Stimulated activated CD4-positive, alpha-beta T cell treated with anti-CD3 and anti-CD28 coated beads, Interleukin-4, amount 100 ng/mL, for 24 hours (primary cell): Measurements from ENCODE around the gene ELMO1.

Source experiments
- DNase-seq: peaks from one replicate; pipeline ENCODE4 v3.0.0-alpha.2; 2020

The ELMO1 gene

DNA sequence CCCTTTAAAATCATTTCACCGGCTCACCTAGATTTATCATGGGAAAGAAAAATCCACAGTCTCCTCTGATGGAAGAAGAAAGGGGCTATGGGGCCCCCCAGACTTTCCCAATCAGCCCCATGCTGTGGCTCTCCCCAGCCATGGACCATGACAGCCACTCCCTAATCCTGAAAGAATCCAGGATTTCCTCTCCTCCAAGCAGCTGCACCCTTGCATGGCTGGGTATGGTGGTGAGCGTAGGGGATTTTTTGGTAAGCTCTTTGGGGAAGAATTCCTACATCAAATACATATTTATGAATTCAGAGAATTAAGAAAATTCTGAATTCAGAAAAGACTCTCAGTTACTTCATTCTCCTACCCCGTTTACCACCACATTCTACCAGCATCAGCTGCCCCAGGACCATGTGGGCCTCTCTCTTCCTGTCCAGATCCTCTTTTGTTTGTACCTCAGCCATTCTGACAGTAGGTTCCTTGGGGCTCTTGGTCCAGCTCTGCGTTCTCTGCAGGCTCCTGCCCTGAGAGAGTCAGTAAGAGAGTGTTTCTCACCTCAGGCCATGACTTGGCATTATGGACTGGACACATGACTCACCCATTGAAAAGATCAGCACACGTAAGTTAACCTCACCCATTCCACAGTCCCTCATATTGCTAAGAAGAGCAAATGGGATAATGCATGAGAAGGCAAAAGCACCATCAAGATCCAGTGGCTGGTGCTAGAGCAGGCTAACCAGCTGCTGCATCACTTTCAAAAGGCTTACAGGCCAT lies 337.8 kb downstream of the ELMO1 start:
- no peak for DNase-seq

DNA sequence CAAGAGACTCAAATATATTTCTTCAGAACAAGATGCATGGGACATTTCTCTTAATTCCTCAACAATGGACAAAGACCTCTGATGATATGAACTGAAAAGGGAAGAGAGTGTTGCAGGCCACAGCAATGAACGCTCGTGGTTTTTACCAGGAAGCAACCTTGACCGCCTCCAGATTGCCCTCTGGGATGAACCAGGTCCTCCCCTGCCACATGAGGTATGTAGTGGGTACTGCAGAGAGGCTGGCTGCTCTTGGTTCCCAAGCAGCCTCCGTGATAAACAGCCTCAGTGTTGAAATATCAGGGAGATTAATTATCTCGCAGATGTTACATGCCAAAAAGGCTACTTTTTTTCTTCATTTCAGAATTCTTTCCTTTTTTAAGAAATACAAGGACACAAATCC lies 338.8 kb downstream of the ELMO1 start:
- DNase-seq: no peak

DNA sequence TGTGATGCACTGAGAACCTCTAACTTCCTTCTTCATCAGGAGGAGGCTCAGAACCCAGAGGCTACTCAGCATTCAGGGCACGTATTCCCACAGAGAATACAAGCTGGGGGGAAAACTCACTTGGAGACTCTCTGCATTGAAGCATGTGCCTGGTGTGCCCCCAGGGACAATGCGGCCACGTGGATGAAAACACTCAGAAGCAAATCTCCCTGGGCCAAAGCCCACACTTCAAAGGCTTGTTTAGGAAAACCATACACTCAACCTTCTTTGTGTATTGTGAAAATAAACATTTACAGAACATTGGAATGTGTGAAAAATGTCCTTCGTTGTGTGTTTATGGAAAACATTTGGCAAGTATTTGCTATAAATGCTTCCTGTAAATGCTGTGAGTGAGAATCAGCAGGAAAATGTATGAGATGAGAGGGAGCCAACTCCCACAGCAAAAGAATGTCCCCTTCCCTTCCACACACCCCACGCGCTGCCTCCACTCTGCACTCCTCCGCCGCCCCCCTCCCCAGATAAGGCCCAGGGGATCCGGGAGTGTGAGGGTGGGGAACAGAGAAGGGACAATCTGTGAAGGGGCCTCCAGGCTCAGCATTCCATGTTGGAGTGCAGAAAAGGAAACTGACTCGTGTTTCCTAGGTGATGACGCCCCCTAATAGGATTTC lies 339.5 kb downstream of the ELMO1 start:
- no peak for DNase-seq

DNA sequence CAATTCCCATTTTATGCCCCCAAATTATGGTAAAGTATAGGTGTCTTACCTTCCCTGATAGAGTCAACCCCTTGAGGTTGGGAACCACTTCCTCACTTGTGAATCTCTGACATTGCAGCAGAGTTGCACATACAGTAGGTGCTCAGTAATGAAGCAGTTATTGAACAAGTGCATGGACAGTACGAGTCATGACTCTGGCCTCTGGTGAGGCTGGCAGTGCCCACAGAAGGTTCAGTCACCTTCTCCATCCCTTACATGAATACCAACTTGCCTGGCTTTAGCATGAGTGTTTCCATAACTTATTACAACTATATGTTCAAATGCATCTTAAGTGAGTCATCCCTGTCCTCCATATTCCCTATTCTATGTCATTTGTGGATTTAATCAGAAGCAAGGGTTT lies 340.0 kb downstream of the ELMO1 start:
- DNase-seq: no peak

DNA sequence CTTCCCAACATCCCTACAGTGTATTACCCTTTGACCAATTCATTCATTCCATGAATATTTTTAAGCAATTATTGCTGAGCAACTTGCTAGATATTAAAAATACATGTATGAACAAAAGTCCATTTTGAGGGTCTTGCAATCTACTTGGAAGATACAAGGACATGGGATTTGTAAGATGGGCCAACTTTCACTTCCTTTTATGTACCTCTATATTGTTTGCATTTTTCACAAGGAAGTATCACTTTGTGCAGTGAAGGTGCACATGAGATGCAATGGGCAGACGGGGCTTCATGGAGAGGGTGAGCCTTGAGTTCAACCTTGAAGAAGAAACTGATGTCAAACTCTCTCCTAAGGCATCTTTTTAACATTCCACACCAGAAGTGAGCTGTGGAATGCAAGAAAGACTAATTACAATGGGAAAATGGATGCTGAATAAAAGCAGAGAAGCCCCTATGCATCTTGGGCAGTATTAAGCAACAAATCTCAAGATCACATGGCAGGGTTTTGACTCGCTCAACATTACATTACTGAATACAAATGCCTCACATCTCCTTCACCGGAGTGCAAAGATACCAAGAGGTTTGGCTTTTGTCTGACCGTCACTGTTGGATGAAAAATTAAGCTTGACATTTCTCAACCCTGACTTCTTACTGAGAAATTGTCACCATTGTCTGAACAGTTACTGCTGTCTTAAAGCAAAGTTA lies 341.5 kb downstream of the ELMO1 start:
- DNase-seq: no peak

DNA sequence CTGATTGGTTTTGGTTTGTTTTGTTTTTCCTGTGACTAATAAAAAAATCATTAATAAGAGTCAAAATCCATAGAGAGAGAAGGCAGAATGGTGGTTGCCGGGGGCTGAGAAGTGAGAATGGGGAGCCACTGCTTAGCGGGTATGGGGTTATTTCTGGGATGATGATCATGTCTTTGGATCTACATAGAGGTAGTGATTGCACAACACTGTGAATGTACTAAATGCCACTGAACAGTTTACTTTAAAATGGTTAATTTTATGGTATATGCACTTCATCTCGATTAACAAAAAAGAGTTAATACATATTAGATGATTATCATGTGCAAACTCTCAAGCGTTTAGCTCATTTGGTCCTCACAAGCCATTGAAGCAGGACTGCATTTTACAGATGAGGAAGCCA lies 342.9 kb downstream of the ELMO1 start:
- no peak for DNase-seq

DNA sequence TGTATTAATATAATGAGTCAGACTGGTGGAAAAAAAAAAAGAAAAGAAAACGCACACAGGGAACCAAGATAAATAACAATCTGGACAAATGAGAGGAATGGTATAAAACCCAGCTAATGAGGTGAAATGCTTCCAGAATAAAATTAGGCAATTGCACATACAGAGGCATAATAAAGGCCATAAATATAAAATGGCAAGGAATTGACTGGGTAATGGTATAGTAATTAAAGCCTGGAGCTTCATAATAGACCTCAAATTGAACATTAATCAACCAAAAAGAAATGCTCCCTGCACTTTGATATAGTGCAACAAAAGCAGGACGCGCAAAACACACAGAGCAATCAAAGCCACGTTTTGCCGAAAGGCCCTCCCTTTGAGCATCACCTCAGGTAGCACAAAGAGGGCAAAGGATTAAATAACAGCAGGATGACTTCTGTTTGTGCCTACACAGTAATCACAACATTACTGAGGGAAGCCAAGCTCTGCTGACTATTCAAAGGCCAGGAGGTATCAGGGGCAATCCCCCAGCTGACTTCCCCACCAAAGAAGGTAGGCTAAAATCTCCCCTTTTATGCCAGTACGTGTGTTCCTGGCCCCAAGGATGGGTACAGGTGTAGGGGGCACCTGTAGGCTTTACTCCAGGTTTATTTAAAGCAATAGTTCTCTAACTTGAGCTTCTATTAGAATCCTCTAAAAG lies 343.7 kb downstream of the ELMO1 start:
- no peak for DNase-seq

DNA sequence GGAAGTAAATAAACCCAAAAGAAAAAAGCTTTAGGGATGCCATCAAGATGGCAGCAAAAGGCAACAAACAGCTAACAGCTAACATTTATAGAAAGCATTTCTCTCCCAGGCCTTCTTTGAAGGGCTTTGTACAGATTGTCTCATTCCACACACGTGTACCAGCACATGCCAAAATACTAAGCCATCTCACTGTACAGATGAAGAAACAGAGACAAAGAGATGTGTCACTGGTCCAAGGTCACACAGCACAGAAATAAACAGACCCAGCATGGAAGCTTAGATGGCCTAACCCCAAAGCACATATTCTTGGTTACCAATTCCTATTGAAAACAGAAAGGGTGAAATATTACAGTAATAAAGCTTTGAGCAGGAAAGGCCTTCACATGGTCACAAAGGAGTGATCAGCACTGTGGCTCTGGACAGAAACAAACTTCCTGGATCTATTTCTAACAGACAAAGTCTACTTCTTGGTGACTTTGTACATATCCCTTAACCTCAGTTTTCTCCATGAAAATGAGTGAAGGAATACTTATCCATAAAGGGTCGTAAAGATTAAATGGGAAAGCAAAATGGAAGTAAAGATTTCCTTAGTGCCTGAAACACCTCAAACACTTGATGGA lies 346.0 kb downstream of the ELMO1 start:
- no peak for DNase-seq

DNA sequence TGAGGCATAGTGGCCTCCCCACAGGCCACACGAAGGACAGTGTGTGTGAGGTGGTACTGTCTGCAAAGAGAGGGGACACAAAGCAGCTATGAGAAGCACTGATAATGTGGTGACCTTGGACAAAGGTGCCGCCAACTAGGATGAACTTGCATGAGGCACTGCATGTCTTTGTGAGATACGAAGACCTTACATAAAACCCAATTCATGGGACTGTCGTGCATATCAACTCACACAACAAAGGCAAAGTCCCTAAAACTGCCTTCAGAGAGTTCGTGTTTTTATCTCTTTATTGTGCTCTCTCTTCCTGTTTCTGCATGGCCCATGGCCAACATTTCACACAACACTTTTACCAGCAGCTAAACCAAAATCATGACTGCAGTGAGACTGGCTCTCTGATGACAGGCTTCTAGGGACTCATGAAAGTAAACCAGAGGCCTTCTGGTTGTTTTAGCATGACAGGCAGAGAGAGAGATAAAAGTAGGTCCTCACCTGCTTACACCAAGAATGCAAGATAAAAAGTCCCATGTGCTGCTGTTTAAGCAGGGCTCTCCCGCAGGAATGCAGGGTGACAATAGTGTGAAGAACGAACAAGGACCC lies 347.8 kb downstream of the ELMO1 start:
- DNase-seq: no peak

DNA sequence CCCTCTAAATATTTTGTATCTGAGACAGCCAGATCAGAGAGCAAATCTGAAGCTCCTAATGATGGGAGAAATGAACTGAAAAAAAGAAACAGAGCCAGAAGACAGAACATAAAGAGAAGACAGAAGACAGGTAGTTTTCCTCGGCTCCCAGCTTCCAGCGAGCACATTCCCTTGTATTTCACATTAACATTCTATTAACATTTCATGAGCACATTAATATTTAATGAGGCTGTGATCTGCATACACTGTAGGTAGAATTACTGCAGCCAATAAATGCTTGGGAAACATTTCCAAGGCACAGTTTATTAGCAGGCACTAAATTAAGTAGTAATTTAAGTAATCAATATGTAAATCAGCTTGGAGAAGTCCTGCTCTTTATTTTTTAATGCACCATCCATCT lies 349.9 kb downstream of the ELMO1 start:
- DNase-seq: no peak

DNA sequence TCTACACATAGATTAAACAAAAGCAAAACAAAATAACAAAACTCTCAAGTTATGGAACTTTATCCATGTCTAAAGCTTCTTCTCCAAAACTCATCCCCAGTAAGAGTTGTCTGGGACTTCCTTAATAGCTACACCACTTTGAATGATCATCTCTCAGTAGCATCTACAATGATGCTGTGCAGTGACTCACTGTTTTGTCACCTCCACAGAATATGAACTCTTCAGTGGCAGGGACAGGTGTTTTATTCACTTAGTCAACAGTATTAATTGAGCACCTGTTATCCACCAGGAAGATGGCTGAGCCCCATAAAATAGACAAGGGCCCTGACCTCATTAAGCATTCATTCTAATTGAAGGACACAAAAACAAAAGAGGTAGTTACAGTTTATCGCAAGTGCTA lies 350.7 kb downstream of the ELMO1 start:
- DNase-seq: no peak

DNA sequence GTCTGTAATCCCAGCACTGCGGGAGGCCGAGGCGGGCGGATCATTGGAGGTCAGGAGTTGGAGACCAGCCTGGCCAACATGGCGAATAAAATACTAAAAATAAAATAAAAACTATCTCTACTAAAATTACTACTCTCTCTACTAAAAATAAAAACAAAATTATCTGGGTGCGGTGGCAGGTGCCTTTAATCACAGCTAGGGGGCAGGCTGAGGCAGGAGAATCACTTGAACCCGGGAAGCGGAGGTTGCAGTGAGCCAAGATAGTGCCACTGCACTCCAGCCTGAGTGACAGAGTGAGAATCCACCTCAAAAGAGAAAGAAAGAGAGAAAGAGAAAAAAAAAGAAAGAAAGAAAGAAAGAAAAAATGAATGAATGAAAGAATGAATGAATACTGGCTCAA lies 351.4 kb downstream of the ELMO1 start:
- DNase-seq: no peak

DNA sequence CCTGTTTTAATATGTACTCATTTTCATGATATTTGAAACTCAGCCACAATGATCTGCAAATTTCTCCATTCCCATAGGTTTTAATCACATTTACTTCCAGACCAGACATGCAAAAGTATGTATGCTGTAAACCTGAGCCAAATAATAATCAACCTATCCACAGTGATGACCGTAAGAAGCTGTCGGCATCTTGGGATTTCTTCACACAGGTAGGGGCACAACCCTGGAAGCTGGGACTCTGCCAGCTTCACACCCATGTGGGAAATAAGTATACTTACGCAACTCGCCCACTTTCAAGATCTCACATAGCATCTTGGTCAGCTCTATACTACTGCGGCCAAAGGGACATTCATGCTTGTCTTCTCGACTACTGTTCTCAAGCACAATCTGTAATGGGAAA lies 352.3 kb downstream of the ELMO1 start:
- DNase-seq: no peak

DNA sequence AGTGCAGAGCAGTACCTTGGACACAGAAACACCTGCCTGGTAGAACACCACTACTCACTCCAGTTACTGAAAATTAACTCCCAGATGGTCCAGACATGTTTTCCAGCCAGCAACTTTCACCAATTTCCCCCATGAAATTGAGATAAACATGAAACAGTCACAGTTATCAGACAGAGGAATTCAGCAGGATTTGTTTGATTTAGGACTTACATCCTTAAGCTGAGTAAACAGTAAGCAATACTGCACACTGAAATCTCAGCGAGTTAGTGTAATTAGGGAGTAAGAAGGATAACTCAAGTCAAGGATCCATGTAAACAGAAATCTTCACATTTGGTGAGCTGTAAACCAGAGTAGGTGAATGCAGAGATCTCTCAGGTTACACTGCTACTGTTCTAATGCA lies 353.5 kb downstream of the ELMO1 start:
- DNase-seq: no peak

DNA sequence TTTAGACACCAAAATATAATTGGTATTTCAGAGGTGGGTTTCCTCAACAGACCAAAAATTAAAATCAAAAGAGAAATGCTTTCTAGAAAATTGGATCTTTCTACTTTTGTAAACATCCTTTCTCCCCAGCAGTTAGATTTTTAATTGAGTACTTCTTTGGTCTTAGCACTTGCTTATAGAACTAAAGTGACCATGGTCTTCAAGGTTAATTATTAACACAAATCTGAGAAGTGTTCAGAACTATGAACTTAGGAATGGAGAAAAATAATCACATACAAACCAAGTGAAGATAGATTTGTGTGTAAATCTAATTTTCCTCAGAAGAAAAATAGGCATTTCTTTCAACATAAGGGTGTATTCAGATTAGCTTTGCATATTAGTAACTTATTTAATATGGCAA lies 355.4 kb downstream of the ELMO1 start:
- DNase-seq: no peak

DNA sequence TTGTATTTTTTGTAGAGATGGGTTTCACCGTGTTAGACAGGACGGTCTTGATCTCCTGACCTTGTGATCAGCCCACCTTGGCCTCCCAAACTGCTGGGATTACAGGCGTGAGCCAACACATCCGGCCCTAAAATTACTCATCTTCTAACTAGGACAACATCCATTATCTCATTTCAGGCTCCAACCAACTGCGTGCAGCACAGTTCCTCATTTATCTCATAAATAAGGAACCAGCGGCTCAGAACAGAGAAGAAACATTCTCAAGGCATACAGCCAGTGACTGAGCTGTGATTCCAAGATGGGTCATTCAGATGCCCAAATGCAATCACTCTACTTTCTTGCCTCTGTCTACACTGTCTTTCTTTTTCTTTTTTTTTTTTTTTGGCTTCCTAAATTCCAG lies 356.1 kb downstream of the ELMO1 start:
- DNase-seq: no peak

DNA sequence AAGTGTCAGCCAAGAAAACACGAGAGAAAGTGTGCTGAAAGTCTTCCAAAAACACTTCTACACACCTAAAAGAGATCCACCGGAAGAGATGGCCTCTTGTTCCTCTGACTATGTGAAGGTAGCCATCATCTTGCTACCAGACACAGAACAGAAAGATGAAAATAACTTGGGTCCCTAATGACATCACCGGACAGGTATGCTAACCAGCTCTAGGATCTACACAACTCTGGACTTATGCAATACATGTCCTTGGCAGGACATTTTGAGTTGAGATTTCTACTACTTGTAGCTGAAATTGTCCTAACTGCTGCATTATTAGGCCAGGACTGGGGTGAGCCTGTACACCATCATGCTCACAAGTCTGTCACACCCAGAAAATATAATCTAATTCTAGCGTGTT lies 358.7 kb downstream of the ELMO1 start:
- no peak for DNase-seq

DNA sequence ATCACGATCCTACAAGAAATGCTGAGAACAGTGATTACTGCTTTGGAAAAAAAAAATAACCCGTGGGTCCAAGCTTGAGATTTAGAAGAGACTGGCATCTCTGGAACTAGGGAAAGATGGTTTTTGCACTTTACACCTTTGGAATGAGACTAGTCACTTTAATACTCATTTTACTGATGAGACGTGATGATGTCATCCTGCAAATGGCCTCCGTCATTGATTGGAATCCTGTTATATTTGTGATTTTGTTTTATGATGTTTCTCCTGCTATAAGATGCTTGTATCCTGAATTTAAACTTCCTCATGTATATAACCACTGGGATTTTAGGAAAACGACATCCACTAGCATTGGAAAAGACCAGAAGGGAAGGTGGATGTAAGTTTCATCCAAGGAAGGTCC lies 363.1 kb downstream of the ELMO1 start:
- DNase-seq: no peak

DNA sequence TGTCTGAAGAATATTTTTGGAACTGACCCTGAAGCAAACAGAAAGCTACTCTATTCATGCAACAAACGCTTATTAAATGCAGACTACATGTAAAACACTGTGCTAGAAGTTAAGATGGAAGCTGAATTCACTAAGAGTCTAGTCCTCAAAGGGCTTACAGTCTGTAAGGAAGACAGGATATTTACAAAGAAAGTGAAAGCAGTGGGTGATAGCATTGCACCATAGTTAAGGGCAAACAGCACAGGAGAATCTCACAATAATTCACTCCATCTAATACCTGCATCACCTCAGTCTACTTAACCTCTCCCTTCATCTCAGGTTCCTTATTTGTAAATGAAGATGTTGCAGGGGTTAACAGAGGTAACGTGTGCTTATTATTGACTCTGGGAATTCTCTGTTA lies 364.4 kb downstream of the ELMO1 start:
- no peak for DNase-seq

DNA sequence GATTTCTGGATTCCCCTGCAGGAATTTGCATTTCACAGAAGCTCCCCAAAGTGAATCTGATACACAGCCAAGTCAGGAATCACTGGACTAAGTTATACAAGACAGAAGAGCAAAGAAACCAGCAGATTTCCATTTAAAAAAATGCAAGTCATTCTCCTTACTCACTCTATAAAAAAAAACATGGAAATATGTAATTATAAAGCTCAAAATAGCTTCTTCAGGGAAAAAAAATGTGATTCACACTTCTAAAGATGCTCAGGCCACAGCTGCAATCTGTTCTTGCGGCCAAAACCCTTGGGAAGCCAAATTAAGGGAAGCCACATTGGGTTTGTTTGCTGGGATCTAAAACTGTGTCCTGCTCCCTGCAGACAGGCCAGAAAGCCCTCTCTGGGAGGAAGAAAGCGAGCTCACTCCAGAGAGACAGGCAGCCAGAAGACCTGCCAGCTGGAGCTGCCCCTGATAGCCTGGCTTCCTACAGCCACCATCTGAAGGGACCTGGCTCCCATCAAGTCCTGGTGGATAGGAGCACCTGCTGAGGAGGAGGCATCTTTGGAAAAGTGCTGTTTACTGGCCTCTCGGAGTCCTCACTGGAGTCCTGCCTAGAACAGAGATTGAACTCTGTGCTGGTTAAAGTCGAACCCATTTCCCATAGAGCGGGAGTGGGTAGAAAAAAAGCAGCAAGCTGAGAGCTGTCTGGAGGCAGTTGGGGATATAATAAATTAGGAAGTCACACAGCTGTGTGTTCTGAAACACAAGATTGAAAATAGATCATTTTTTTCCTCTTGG lies 365.2 kb downstream of the ELMO1 start:
- no peak for DNase-seq

DNA sequence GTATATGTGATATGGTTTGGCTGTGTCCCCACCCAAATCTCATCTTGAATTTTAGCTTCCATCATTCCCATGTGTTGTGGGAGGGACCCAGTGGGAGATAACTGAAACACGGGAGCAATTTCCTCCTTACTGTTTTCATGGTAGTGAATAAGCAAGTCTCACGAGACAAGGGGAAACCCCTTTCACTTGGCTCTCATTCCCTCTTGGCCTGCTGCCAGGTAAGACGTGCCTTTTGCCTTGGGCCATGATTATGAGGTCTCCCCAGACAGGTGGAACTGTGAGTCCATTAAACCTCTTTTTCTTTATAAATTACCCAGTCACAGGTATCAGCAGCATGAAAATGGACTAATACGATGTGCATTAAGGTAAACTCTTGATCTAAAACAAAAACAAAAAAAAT lies 367.2 kb downstream of the ELMO1 start:
- DNase-seq: peak; percentile 52

DNA sequence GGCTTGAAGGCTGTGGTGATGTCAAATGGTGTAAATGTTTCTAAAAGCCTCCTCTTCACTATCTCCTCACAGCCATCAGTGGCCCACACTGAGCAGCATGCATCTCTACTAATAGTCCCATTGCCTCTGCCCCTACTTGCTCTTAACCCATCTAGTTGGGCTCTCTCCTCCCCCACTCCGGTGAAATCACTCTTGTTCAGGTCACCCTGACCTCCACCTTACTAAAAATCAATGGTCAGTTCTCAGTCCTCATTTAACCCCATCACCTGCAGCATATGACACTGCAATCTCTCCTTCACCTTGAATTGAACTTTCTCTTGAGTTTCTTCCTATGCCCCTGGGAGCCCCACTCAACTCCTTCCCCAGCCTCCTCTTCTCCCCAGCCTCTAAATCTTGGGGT lies 369.2 kb downstream of the ELMO1 start:
- no peak for DNase-seq
